T-helper 1 cell treated with Interleukin-12 subunit alpha and Interleukin-12 subunit beta and Interleukin-4 antibody, amounts not matched to agents 30 μg/mL and 1 μg/mL, for 36 hours (primary cell): ENCODE results near the gene TMEM250.

Experiments
- H3K27ac Mint-ChIP-seq: one replicate; pipeline ENCODE4 v1.8.0; 2021; ENCODE audit warnings: mild to moderate bottlenecking, mixed read lengths
- H3K27me3 Mint-ChIP-seq: one replicate; pipeline ENCODE4 v1.8.0; 2021; ENCODE audit warnings: low read depth, mixed read lengths
- H3K36me3 Mint-ChIP-seq: one replicate; pipeline ENCODE4 v1.8.0; 2021; ENCODE audit warnings: low read depth, mixed read lengths
- H3K4me1 Mint-ChIP-seq: one replicate; pipeline ENCODE4 v1.8.0; 2021; ENCODE audit warnings: low read depth, mixed read lengths
- H3K4me3 Mint-ChIP-seq: one replicate; pipeline ENCODE4 v1.8.0; 2021; ENCODE audit warnings: mild to moderate bottlenecking, moderate library complexity, mixed read lengths
- H3K9me3 Mint-ChIP-seq: one replicate; pipeline ENCODE4 v1.8.0; 2021; ENCODE audit warnings: mixed read lengths

TMEM250 gene

DNA sequence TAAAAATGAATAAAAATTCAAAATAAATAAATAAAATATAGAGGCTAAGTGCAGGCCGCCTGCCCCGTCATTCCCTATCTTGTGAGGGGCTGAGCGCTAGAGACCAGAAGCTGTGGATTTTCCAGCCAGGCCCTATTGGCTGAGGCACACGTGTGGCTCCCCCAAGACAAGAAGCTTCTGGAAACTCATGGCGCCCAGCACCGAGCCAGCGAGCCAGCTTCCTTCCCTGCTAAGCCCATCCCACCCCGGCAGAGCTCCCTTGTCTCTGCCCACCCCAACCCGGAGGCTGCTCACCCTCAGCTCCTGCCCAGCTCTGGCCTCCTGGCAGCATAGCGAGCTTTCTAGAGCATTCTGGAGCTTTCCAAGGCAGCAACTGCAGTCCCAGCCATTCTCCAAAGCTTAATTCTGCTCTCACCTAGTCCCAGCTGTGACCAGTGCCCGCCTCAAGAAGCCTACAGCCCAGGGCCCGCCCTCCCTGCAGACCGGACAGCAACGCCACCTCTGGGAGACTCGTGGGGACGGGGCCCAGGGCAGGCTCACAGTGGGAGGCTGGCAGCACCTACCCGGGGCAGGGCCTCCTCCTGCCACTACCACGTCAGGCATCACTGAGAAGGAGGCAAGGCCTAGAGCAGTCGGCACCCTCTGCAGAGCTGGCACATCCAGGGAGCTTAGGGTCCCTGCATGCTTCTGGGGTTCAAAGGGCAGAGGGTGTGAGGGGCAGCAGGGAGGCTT lies 23.2 kb upstream of the TMEM250 start:
- no peak overlapping the region for H3K4me3 Mint-ChIP-seq
- no peaks in the 10 kb centered on the region for H3K9me3 Mint-ChIP-seq
- H3K27ac Mint-ChIP-seq: no peak overlapping the region
- no peaks in the 10 kb centered on the region for H3K27me3 Mint-ChIP-seq
- no peaks in the 10 kb centered on the region for H3K36me3 Mint-ChIP-seq
- H3K4me1 Mint-ChIP-seq: no peaks in the 10 kb centered on the region

DNA sequence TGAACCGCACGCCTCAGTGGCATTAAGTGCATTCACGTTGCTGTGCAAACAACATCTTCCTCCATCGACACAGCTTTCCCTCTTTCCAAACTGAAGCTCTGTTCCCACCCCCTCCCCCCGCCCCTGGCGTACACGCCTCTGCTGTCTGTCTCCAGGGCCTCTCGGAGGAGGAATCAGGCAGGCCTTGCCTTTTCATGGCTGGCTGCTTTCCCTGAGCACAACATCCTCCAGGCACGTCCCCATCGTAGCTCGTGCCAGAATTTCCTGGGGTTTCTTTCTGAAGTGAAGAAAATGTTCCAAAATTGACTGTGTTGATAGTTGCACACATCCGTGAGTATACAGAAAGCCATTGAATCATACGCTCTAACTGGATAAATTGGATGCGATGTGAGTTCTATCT lies 22.3 kb upstream of the TMEM250 start:
- no peaks in the 10 kb centered on the region for H3K27me3 Mint-ChIP-seq
- H3K36me3 Mint-ChIP-seq: no peaks in the 10 kb centered on the region
- no peak overlapping the region for H3K4me3 Mint-ChIP-seq
- H3K4me1 Mint-ChIP-seq: no peaks in the 10 kb centered on the region
- H3K27ac Mint-ChIP-seq: no peak overlapping the region
- H3K9me3 Mint-ChIP-seq: no peaks in the 10 kb centered on the region

DNA sequence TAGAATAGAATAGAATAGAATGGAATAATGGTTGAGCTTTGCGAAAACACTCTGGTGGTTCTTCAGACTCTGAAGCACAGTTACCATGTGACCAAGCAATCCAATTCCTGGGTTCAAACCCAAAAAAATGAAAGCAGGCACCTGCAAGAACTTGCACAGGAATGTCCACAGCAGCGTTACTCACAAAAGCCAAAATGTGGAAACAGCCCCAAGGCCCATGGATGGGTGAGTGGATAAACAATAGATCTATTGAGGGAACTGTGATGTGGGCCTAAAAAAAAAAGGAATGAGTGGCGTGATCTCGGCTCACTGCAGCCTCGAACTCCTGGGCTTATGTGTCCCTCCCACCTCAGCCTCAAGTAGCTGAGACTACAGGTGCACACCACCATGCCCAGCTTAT lies 21.4 kb upstream of the TMEM250 start:
- no peak overlapping the region for H3K27ac Mint-ChIP-seq
- no peaks in the 10 kb centered on the region for H3K27me3 Mint-ChIP-seq
- H3K9me3 Mint-ChIP-seq: no peaks in the 10 kb centered on the region
- H3K4me3 Mint-ChIP-seq: no peak overlapping the region
- H3K36me3 Mint-ChIP-seq: no peaks in the 10 kb centered on the region
- no peaks in the 10 kb centered on the region for H3K4me1 Mint-ChIP-seq

DNA sequence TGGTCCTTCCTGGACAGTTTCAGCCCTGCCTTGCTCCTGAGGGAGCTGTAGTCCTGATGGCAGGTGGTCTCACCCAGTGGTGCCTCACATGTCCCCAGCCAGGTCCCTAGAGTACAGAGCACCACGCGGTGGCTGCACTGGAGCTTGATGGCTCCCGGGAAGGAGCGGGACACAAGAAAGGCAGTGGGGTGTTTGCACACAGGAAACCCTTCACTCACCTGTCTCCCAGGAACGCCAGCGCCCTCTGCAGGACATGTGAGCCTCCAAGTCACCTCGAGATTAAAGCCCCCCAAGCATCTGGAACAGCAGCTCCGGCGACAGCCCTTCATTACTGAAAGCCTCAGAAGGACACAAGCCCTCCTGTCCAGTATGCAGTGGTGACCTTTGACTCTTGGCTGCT lies 19.9 kb upstream of the TMEM250 start:
- Mint-ChIP-seq H3K27me3 (peaks cover 10% of the 10 kb centered on the region), H3K4me3 (no peak overlapping the region)

DNA sequence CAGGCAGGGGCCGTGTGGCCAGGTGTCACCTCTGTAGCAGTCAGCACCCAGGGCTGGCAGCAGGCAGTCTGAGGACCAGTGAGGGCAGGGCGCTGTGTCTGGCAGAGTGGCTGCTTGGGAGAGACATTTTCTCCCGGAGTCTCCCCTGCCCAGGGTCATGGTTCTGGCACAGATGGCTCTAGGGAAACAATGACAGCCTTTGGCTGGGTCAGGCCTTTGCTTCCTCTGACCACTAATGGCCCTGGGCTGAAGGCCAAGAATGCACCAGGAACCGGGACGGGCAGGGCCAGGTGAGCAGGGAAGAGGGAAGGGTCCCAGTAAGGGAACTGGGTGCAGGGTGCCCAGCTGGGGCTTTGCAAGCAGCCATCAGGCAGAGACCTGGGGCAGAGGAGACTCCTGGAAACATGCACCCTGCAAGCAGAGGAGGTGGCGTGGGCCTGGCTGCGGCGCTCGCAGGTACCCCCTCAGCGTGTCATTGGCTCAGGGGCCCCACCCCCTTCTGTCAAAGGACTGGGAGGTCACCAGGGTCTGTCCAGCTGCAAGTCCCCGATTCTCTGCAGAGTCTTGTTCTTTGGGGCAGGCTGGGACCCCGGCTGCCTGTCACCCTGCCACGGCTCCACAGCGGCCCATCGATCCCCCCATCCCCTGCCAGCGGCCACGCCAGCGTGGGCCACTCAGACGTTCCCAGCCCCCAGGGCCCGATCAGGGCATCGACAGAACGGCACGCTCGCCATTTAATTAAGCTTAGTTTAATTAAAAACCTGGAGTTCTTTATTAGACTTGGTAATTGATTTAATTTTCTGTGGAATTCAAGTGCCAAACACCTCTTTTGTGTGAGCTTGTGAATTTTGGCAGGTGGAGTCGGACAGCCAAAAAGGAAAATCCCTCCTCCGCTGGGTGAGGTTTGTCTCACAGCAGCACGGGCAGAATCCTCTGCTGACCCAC lies 18.9 kb upstream of the TMEM250 start:
- no peak overlapping the region for H3K4me3 Mint-ChIP-seq
- H3K36me3 Mint-ChIP-seq: no peaks in the 10 kb centered on the region
- H3K4me1 Mint-ChIP-seq: no peaks in the 10 kb centered on the region
- H3K27me3 Mint-ChIP-seq: peaks cover 13% of the 10 kb centered on the region
- no peaks in the 10 kb centered on the region for H3K9me3 Mint-ChIP-seq
- no peak overlapping the region for H3K27ac Mint-ChIP-seq

More for the DNA sequence above, 19.9 kb upstream of the TMEM250 start:
- H3K36me3 Mint-ChIP-seq: no peaks in the 10 kb centered on the region
- no peaks in the 10 kb centered on the region for H3K9me3 Mint-ChIP-seq
- no peaks in the 10 kb centered on the region for H3K4me1 Mint-ChIP-seq
- no peak overlapping the region for H3K27ac Mint-ChIP-seq

DNA sequence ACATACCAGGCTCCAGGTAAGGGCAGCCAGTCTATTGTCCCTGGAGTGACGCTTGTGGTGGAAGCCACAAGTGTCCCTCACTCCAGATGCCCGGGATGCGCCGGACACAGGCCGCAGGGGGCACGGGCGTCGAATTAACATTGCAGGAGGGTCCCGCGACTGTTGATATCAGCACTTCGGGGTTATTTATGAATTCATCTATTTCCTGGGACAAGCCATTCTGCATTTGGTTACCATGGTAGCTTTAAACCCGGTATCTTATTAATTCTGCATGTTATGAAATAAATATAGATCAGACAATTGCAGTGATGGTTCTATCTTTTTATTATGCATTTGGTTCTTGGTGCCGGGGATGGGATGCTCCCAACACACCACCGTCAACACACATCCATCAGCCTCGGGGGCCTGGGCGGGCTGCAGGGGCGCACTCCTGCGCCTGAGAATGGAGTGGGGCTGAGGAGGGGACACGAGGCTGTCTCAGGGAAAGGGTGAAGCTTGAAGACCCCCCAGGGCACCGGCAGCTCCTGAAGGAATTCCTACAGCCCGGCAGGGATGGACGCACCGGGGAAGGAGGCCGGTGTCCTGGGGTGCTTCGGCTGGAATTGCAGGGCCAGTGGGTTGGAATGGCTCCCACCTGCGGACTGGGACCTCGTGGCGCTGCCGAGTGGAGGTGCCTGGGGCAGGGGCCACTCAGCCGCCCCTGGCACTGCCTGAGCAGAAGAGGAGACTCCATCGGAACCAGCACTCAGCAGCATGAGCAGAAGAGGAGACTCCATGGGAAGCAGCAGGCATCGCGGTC lies 17.7 kb upstream of the TMEM250 start:
- H3K4me1 Mint-ChIP-seq: no peaks in the 10 kb centered on the region
- peaks cover 22% of the 10 kb centered on the region for H3K27me3 Mint-ChIP-seq
- no peak overlapping the region for H3K4me3 Mint-ChIP-seq

DNA sequence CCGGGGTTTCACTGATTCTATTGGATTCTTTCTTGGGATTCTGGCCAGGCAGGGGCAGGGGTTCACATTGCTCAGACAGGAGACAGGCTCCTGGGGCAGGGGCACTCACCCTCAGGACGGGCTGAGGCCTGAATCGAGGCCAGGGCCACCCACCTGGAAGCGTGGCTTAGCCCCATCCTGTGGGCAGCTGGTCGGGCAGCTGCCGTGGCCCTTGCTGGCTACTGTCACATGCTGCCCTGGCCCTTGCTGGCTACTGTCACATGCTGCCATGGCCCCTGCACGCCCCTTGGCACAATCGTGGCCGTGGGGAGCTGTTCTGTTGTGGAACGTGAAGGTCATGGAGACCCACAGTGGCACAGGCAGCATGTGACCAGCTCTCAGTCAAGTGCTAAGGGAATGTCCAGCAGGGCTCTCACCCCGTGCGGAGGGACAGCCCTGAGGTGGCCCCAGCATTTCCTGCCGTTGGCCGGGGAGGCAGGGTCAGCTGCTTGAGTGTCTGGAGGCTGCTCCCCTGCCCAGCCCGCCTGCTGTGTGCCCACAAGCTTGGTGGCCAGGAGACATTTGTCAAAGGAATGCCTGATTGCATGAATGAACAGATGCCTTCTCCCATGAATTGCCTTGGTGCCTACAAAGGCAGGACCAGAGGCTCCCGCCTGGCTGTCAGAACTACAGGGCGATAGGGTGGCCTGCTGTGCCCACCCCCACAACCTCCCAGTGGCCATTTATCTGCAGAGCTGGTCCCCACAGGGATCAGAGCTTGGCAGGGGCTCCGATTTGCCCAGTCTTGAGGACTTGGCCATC lies 16.9 kb upstream of the TMEM250 start:
- no peak overlapping the region for H3K4me3 Mint-ChIP-seq
- H3K27me3 Mint-ChIP-seq: peaks cover 22% of the 10 kb centered on the region
- no peaks in the 10 kb centered on the region for H3K4me1 Mint-ChIP-seq
- H3K36me3 Mint-ChIP-seq: no peaks in the 10 kb centered on the region
- no peak overlapping the region for H3K27ac Mint-ChIP-seq
- H3K9me3 Mint-ChIP-seq: no peaks in the 10 kb centered on the region

More for the DNA sequence above, 17.7 kb upstream of the TMEM250 start:
- no peaks in the 10 kb centered on the region for H3K36me3 Mint-ChIP-seq
- H3K9me3 Mint-ChIP-seq: no peaks in the 10 kb centered on the region
- H3K27ac Mint-ChIP-seq: no peak overlapping the region

DNA sequence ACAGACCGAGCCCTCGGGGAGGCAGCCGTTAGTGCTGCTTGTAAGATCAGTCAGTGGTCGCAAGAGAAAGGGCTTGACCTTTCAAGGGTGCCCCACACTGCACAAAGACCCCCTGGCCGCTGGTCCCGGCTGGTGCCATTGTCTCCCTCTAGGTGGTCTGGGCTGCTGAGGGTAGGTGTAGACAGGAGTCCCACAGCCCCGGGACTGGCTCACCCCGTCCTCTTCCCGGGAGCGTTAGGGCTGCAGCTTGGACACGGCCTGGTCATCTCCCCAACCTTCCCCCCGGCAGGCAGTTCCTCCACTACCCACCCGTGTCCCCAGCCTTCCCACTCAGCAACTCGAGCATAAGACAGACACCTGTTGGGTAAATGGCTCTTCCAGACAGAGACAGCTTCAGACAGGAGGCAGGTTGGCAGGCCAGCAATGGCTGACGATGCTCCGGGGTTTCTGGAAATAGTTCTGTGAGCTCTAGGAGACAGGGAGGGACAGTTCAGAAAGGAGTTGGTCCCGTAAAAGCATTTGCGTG lies 15.3 kb upstream of the TMEM250 start:
- Mint-ChIP-seq H3K27me3 (peaks cover 27% of the 10 kb centered on the region), H3K36me3 (no peaks in the 10 kb centered on the region), H3K4me3 (no peak overlapping the region), H3K4me1 (no peaks in the 10 kb centered on the region), H3K27ac (no peak overlapping the region), H3K9me3 (no peaks in the 10 kb centered on the region)

DNA sequence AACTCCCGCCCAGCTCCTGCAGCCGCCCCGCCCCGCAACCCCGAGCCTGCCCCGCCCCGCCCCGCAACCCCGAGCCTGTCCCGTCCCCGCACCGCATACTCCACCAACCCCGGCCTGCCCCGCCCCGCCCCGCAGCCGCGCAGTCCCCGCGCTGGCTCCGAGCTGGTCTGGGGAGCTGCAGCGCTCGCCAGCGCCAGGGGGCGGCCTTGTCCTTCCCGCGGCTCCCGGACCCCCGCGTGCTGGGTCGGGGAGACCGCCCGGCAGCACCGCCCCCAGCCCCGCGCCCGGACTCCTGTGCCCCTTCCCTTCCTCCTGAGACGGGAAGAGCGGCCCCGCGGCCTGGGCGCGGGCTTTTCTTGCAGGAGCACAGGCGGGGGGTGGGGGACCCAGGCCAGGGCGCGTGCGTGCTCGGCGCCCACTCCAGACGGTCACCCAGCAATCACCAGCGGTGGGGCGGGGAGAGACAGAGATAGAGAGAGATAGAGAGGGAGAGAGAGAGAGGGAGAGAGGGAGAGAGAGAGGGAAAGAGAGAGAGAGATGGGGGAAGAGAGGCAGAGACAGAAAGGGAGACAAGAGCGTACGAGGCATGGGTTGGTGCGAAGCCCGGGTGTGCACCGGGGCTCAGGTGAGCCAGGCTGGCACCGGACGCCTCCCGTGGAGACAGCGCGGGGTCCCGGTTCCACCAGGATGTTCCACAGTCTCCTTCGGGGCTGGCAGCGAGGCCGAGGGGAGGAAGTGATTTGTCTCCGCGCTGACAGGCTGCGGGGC lies 14.7 kb upstream of the TMEM250 start:
- H3K4me3 Mint-ChIP-seq: no peak overlapping the region
- H3K9me3 Mint-ChIP-seq: no peaks in the 10 kb centered on the region
- no peaks in the 10 kb centered on the region for H3K4me1 Mint-ChIP-seq
- peaks cover 27% of the 10 kb centered on the region for H3K27me3 Mint-ChIP-seq
- H3K27ac Mint-ChIP-seq: no peak overlapping the region
- no peaks in the 10 kb centered on the region for H3K36me3 Mint-ChIP-seq

DNA sequence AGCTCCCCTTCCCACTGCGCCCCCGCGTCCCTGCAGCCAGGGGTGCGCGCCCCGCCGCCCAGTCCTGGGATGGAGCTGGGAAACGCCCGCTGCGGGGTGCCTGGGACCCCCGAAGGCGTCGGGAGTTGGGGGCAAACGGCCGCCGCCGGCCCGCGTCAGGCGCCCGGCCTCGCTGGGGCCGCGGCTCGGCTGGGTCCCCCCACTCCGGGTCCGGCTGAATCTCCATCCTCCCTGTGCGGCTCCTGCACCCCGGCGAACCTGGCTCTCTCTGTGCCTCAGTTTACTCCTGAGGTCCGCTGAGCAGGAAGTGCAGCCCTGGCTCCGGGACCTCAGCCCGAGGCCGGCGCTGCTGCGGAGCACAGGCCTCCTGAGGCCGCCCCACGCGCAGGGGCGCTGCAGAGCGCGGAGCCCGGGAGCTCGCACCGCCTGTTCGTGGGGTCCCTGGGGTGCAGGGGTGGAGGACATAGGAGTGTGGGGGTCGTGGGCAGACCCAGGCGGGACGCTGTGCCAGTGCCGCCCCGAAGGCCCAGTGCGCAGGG lies 13.9 kb upstream of the TMEM250 start:
- no peak overlapping the region for H3K27ac Mint-ChIP-seq
- peaks cover 27% of the 10 kb centered on the region for H3K27me3 Mint-ChIP-seq
- no peaks in the 10 kb centered on the region for H3K9me3 Mint-ChIP-seq
- no peaks in the 10 kb centered on the region for H3K36me3 Mint-ChIP-seq
- H3K4me3 Mint-ChIP-seq: no peak overlapping the region
- H3K4me1 Mint-ChIP-seq: no peaks in the 10 kb centered on the region

DNA sequence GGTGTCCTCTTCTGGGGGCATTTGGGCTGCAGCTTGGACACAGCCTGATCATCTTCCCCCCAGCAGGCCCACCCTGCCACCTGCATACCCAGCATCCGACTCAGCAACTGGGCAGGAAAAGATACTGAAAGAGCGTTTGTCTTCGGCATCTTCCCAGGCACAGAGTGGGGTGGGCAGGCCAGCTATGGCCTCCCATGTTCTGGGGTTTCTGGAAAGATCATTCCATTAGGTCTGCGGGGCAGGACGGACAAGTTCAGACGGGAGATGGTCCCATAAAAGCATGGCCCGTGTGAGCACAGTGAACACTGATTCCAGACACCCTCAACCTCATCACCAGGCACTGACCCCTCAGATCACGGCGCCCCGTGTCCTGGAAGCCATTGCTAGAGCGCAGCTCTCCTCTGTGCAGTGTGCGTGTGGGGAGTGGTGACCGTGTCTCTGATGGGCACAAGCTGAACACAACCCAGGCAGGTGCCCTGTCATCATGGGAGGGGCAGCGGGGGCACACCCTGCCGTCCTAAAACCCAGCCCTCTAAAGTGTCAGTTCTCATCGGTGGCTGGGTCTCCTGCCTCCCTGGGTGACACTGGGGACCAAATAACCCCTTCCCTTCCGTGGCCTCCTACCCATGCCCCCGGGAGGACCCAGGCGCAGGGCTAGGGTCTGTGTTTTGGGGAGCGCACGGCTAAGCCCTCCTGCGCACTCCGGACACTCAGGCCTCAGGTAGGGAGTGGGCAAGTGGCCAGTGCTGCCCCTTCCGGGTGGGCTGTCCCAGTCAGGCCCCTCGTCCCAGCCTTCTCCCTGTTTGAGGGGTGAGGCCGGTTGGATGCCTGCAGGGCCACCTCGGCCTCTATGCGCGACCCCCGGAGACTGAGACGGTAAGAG lies 13.2 kb upstream of the TMEM250 start:
- Mint-ChIP-seq H3K27me3 (peaks cover 27% of the 10 kb centered on the region), H3K27ac (no peak overlapping the region), H3K9me3 (no peaks in the 10 kb centered on the region), H3K4me1 (no peaks in the 10 kb centered on the region), H3K4me3 (no peak overlapping the region), H3K36me3 (no peaks in the 10 kb centered on the region)

DNA sequence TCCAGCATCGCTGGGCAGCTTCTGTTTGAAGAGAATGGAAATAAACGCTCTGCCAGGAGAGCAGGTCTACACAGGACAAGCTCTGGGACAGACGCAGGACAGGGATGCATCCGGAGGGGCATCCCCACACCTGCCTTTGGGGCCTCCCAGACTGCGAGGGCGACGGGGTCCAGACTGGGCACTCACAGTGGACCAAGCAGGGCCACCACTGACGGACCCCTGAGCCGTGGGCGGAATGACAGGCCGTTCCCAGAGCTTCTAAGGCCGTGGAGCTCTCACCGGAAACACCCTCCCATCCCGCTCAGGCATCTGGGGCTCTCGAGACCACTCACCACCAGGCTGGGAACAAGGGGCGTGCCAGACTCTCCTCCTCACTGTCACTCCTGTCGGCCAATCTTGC lies 10.5 kb upstream of the TMEM250 start:
- Mint-ChIP-seq H3K9me3 (no peaks in the 10 kb centered on the region), H3K4me1 (no peaks in the 10 kb centered on the region), H3K4me3 (no peak overlapping the region), H3K36me3 (no peaks in the 10 kb centered on the region), H3K27me3 (peaks cover 23% of the 10 kb centered on the region), H3K27ac (no peak overlapping the region)
